GM21723 (cell line): Measurements from ENCODE around the gene RANGRF.

Source experiments
- ATAC-seq: cut with Tn5 transposase; IDR thresholded peaks from one replicate; pipeline ENCODE4 v1.9.1; 2021; ENCODE audit warnings: mild to moderate bottlenecking, moderate library complexity; ENCODE audit not compliant: unreplicated experiment

RANGRF gene

DNA sequence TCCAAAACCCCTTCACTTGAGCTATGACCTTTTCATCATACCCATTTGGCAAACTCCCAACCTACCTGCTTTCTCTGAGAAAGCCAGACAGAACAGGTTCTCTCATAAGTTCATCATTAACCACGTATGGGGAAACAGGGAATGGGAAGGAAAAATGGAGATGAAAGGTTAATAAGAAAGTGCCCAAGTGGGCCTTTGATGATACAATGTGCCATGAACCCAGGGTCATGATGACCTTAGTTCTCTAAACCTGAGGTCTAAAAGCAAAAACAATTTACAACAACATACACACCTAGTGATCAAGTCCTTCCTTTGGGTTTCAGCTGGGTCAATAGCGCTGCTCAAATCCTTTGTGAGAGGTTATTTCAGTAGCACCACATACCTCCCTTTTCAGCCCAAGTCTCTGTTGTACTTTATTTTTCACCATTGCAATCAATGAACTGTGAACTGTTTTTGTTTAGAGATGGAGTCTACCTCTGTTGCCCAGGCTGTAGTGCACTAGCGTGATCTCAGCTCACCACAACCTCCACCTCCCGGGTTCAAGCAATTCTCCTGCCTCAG is 14.5 kb upstream of the RANGRF start:
- no peak for ATAC-seq

DNA sequence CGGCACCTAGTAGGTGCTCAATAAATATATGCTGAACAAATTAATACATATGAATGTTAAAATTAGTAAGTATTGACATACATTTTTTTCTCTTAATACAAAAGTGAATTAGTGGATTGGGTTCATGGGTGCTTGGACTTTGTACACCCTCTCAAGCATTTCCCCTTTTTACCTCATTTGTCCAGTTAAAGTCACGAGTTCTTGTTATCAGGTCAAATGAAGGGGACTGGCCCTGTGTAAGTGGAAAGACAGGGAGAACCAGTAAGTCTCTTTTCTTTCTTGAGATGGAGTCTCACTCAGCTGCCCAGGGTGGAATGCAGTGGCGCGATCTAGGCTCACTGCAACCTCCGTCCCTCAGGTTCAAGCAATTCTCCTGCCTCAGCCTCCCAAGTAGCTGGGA is 13.7 kb upstream of the RANGRF start:
- ATAC-seq: no peak

DNA sequence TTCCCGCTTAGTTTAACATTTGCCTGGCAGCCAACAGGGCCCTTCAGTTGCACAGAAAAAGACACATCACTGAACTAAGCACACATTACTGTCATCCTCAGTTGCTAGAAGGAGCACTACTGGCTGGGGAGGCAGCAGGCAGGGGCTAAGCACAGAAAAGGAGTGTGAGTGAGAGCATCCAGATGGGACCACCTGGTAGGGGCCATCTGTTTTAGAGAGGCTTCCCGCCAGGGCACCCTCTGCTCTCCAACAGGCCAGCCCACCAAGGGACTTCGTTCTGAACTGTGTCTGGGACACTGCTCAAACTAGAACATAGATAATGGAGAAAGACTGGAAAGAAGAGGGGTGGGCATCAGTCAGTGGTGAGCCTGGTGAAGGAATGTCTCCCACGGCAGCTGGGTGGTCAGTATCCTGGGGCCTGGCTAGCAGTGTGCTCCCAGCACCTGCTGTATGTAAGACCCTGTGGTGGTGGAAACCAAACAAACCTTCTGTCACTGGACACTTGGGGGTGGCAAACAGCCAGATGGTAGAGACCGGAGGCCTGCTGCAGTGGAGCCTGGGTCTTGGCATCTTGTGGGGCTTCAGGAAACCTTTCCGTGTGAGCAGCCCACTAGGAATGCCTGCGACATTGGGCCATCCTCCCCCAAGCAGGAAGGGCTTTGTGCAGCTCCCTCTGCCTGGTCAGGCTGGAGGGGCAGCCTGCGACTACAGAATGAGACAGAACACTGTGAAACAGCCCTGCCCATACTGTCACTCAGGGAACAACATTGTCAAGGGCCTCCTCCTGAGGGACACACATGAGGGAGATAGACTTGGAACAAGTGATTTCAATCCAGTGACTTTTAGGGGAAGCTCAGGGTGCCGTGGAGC is 12.8 kb upstream of the RANGRF start:
- ATAC-seq: no peak

GRCh38 chr17:8277317-8277716 is 11.2 kb upstream of the RANGRF start:
- no peak for ATAC-seq

- ATAC-seq: no peak
Observed at GRCh38 chr17:8282345-8282744, 6.1 kb upstream of the RANGRF start.

- no peak for ATAC-seq
Observed at GRCh38 chr17:8283356-8283755, 5.1 kb upstream of the RANGRF start.

GRCh38 chr17:8284126-8284525 is 4.3 kb upstream of the RANGRF start:
- no peak for ATAC-seq

GRCh38 chr17:8285270-8286181 is 2.9 kb upstream of the RANGRF start:
- no peak for ATAC-seq

DNA sequence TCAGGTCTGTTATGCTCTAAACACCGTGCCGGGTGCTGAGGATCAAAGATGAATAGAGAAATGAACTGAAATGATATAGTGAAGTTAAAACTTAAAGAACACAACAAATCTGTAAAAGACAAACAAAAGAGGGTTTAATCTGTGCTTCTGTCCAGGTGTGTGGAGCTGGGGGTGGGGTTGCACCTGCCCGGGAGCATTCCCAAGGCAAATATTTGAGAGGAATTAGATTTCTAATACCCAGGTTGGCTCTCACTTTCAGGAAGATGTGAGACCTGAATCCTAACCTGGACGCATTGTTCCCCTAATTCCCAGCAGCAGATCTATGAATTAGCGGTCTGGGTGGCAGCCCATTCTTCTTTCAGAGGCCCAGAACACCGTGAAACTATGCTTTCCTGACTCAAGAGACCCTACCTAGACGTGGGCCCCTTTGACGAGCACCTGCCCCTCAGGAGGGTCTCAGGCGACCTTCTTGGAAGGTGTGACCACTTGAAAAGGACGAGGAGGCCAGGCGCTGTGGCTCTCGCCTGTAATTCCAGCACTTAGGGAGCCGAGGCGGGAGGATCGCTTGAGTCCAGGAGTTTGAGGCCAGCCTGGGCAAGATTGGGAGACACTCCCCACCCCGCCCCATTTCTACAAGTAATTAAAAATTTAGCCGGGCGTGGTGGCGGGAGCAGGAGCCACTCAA is 677 bp upstream of the RANGRF start:
- ATAC-seq: no peak

- no peak for ATAC-seq
Observed at GRCh38 chr17:8289103-8289397, 580 bp downstream of the RANGRF start.

DNA sequence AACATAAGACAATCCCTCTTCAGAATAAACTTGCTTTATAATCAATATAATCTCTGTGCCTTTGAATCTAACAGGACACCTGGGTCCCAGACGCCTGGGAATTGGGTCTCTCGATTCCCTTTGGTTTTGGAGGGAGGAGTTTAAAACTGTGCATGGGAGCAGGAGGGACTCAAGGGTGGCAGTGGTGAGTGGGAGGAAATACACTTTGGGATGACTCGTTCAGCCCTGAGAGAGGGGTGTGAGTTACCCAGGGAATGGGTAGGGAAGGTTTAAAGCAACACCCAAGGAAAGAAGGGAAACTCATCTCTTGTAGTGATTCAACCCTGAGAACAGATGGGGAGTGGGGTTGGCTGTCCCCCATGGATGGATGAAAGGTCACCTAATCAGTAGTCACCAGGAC is 1.6 kb downstream of the RANGRF start:
- no peak for ATAC-seq

DNA sequence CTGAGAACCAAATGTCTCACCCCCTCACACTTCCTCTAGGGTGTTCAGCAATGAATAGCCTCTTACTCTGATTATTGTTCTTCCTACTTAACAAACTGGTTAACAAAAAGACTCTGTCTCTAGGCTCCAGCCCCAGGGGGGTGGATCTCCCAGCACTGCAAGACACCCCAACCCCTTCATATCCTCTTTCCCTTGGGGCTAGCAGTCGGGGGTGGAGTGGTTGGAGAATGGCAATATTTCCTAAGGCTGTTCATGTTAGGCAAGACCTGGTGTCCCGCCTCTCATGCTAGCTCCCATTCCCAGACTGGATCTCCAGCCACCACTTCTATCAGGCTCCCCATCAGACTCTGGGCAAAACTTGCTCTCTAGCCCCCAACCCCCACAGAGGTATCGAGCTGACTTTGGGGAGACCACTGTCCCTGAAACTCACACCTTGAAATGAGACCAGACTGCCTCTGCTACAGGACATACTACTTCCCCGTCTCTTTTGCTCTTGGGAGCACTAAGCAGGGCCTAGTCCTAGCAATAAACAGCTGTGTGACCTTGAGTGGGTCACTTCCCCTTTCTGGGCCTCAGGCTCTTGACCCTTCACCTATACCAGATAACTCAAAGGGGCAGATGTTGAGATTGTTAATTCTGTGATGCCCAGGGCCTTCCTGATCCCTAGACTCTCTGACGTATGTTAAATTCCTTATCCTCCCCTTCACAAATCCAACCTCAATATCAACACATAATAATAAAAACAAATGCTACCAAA is 4.3 kb downstream of the RANGRF start:
- no peak for ATAC-seq

GRCh38 chr17:8294361-8294760 is 5.9 kb downstream of the RANGRF start:
- ATAC-seq: no peak

GRCh38 chr17:8294814-8295316 is 6.4 kb downstream of the RANGRF start:
- no peak for ATAC-seq

GRCh38 chr17:8300226-8300625 is 11.8 kb downstream of the RANGRF start:
- ATAC-seq: no peak

GRCh38 chr17:8300627-8301242 is 12.3 kb downstream of the RANGRF start:
- peak; percentile 73 for ATAC-seq

GRCh38 chr17:8310601-8311123 is 22.2 kb downstream of the RANGRF start:
- no peak for ATAC-seq

DNA sequence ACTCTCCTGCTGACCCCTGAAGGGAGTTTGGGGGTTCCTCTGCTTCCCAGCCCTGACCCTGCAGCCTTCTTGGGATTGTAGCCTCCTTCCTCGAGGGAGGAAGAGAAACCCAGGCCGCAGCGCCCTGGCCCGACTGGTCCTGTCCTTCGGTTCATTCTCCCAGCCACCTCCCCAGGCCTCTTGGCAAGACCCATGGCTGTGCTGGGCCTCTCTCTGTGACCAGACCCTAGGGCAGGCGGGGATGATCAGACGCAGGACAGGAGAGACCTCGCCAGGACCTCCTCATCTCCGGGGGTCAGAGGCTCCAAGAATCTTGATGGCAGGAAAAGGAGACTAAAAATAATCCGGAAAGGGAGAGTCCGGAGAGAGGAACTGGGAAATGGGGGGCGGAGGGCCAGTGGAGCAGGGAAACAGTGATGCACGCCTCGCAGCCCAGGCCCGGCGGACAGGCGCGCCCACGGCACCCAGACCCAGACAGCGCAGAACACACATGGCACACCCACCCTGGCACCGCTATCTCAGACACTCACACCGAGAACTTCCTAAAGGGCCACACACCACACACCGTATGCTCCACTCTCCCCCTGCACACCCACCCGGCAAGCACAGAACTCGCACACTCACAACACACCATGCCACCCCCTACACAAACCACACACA is 22.8 kb downstream of the RANGRF start:
- ATAC-seq: no peak

- no peak for ATAC-seq
Observed at GRCh38 chr17:8312251-8312650, 23.8 kb downstream of the RANGRF start.
